CD4-positive, alpha-beta T cell treated with Interleukin-6 at 100 ng/mL for 8 hours (primary cell): ENCODE data around the gene MMD.

Experiments
- DNase-seq: peaks from one replicate; pipeline ENCODE4 v3.0.0-alpha.2; 2020; ENCODE audit warnings: mixed read lengths, low spot score

MMD gene

GRCh38 chr17:55348749-55349354, 72.8 kb downstream of the MMD start:
- peak; percentile 45 for DNase-seq

GRCh38 chr17:55347341-55347740, 74.3 kb downstream of the MMD start:
- DNase-seq = no peak

- DNase-seq = no peak
These were observed 75.0 kb downstream of the MMD start for GRCh38 chr17:55346658-55347057.

GRCh38 chr17:55345132-55345531, 76.5 kb downstream of the MMD start:
- no peak for DNase-seq

GRCh38 chr17:55344514-55344997, 77.1 kb downstream of the MMD start:
- DNase-seq = no peak

GRCh38 chr17:55343900-55344513, 77.6 kb downstream of the MMD start:
- no peak for DNase-seq

- DNase-seq = no peak
These were observed 78.6 kb downstream of the MMD start for GRCh38 chr17:55342800-55343585.
